GM19240 (cell line): ENCODE measurements around the gene NPHS1.
"Not testable (repeated sequence)": the region's sequence is repeated elsewhere in the genome, so short reads cannot be mapped to it uniquely, and the experiment has no call there.

Experiments used
- DNase-seq: peaks from one replicate; pipeline ENCODE4 v3.0.0; 2011; ENCODE audit warnings: low spot score; ENCODE audit not compliant: insufficient read length

NPHS1 gene

GRCh38 chr19:35816262-35816661, 36.0 kb downstream of the NPHS1 start:
- no peak for DNase-seq

- DNase-seq, result no peak
These were observed 39.0 kb downstream of the NPHS1 start for GRCh38 chr19:35813043-35813890.

GRCh38 chr19:35812220-35813042, 39.9 kb downstream of the NPHS1 start, which contains the start of gene PRODH2:
Gene PRODH2, minus strand, starts transcription at chr19:35812845. Its CDS starts 40 bp downstream, at chr19:35812805.
- no peak for DNase-seq

GRCh38 chr19:35811317-35812219, 40.7 kb downstream of the NPHS1 start:
- DNase-seq, result no peak

GRCh38 chr19:35807633-35808032, 44.7 kb downstream of the NPHS1 start:
- DNase-seq, result no peak

GRCh38 chr19:35806597-35806996, 45.7 kb downstream of the NPHS1 start:
- DNase-seq, result no peak

GRCh38 chr19:35805526-35806102, 46.7 kb downstream of the NPHS1 start:
- DNase-seq, result no peak

- no peak for DNase-seq
These were observed 50.5 kb downstream of the NPHS1 start for GRCh38 chr19:35801828-35802227.

- no peak for DNase-seq
These were observed 54.6 kb downstream of the NPHS1 start for GRCh38 chr19:35797663-35798062.

GRCh38 chr19:35796645-35797542, 55.4 kb downstream of the NPHS1 start:
- no peak for DNase-seq

- DNase-seq, result not testable (repeated sequence)
These were observed 56.7 kb downstream of the NPHS1 start for GRCh38 chr19:35795564-35795963.

- DNase-seq, result no peak
These were observed 58.7 kb downstream of the NPHS1 start for GRCh38 chr19:35793381-35794165.

- DNase-seq, result no peak
These were observed 59.4 kb downstream of the NPHS1 start for GRCh38 chr19:35792888-35793287.

- DNase-seq, result no peak
These were observed 60.0 kb downstream of the NPHS1 start for GRCh38 chr19:35792312-35792711.

- DNase-seq, result no peak
These were observed 60.5 kb downstream of the NPHS1 start for GRCh38 chr19:35791814-35792279.

- no peak for DNase-seq
These were observed 61.1 kb downstream of the NPHS1 start for GRCh38 chr19:35790981-35791813.

- no peak for DNase-seq
These were observed 62.0 kb downstream of the NPHS1 start for GRCh38 chr19:35789978-35790944.
